Panc1 (cell line): ENCODE data around the gene TLCD2. TPM values are rescaled to one million over a fixed set of nuclear protein-coding genes. Genes with fewer than 3 reads are reported as not detected.
A peak's percentile ranks its signal among the peaks of the same experiment; 100 is the strongest.

Source experiments
- ATAC-seq: fragments of 200-7000 bp; cut with Tn5 transposase; 2 replicates; pipeline ENCODE4 v1.9.1; 2020; ENCODE audit warnings: mild to moderate bottlenecking, moderate library complexity
- BruUV-seq: library from RNA; stranded (reverse); fragments of 400-500 nt; replicated peaks from 2 replicates; lab custom pipeline; 2021; lab: Mats Ljungman, UMichigan
- CTCF ChIA-PET: fragments of 300-600 bp; sonication (Branson Sonifier 250); formaldehyde crosslinking; loops from one replicate; lab custom pipeline; 2022; ENCODE audit warnings: antibody characterized with exemption; lab: Charles Lee
- POLR2A ChIA-PET: fragments of 300-600 bp; sonication (Branson Sonifier 250); formaldehyde crosslinking; loops from one replicate; lab custom pipeline; 2022; ENCODE audit warnings: antibody characterized with exemption; lab: Charles Lee
- DNase-seq: peaks from one replicate; pipeline ENCODE4 v3.0.0-alpha.2; 2010; ENCODE audit warnings: low read depth, low spot score
- H3K27ac ChIP-seq: 2 replicates; pipeline ENCODE4 v1.5.1; 2011; ENCODE audit warnings: mild to moderate bottlenecking, low read length, inconsistent platforms
- H3K27me3 ChIP-seq: fragments of 200-500 bp; sonication (Bioruptor generic); 2 replicates; pipeline ENCODE4 v1.6.0; 2014; ENCODE audit warnings: low read length, inconsistent platforms; ENCODE audit not compliant: control insufficient read depth, insufficient read depth
- H3K36me3 ChIP-seq: fragments of 200-500 bp; sonication (Bioruptor generic); 2 replicates; pipeline ENCODE4 v1.5.1; 2014; ENCODE audit warnings: inconsistent platforms, mild to moderate bottlenecking, low read length, moderate library complexity; ENCODE audit not compliant: control insufficient read depth, insufficient read depth
- H3K4me1 ChIP-seq: 2 replicates; pipeline ENCODE4 v1.5.1; 2011; ENCODE audit warnings: inconsistent platforms, mild to moderate bottlenecking, low read length, moderate library complexity; ENCODE audit not compliant: control insufficient read depth, insufficient read depth
- H3K4me3 ChIP-seq, 2 experiments: 2 replicates each; pipeline ENCODE4 v1.5.1; 2011 to 2012; ENCODE audit warnings: low read depth in 2 of 2, low read length in 2 of 2, mild to moderate bottlenecking in 2 of 2, inconsistent platforms in 1 of 2, moderate library complexity in 1 of 2
- H3K9me3 ChIP-seq: fragments of 200-500 bp; sonication (Bioruptor generic); 2 replicates; pipeline ENCODE4 v1.5.1; 2014; ENCODE audit warnings: low read depth, mild to moderate bottlenecking, inconsistent platforms, low read length, moderate library complexity; ENCODE audit not compliant: control insufficient read depth, insufficient read depth
- POLR2AphosphoS5 ChIP-seq: IDR thresholded peaks from 2 replicates; pipeline ENCODE4 v1.6.1; 2012; ENCODE audit warnings: mild to moderate bottlenecking, low read depth, low read length, moderate library complexity
- REST ChIP-seq, 2 experiments: IDR thresholded peaks; 2 replicates each; pipeline ENCODE4 v1.6.1; 2011 to 2012; ENCODE audit warnings: low read depth in 2 of 2, control low read depth in 1 of 2, low read length in 1 of 2, mild to moderate bottlenecking in 1 of 2, moderate library complexity in 1 of 2; ENCODE audit not compliant: insufficient read depth in 1 of 2
- SIN3A ChIP-seq: IDR thresholded peaks from 2 replicates; pipeline ENCODE4 v1.6.1; 2012; ENCODE audit warnings: low read depth, mild to moderate bottlenecking, low read length, moderate library complexity, borderline replicate concordance; ENCODE audit not compliant: insufficient read depth
- TCF7L2 ChIP-seq: IDR thresholded peaks from 2 replicates; pipeline ENCODE4 v1.6.1; 2011; ENCODE audit warnings: mild to moderate bottlenecking, low read depth, low read length, inconsistent platforms
- in situ Hi-C: cut with HindIII; loops from 2 replicates; pipeline ENCODE4 v1.10.0; 2016; ENCODE audit warnings: low sequenced_read_pairs, low pct_unique_long_range_greater_than_20kb
- intact Hi-C: fragments of 100-400 bp; cut with micrococcal nuclease; formaldehyde crosslinking; loops from one replicate; pipeline ENCODE4 v1.10.0; 2022; ENCODE audit not compliant: unreplicated experiment
- total RNA-seq: library from RNA; stranded (reverse); gene quantifications from one replicate; pipeline ENCODE4 v1.2.1, GENCODE V29; 2021; ENCODE audit not compliant: unreplicated experiment
- TF ChIP-seq, protein P1 (sequence below): fragments of 450-650 bp; IDR thresholded peaks from 2 replicates; pipeline ENCODE4 v1.5.1; 2017; ENCODE audit warnings: mild to moderate bottlenecking

Gene TLCD2
- total RNA-seq, 1 experiment from 2014 or later: 7.0 TPM

DNA sequence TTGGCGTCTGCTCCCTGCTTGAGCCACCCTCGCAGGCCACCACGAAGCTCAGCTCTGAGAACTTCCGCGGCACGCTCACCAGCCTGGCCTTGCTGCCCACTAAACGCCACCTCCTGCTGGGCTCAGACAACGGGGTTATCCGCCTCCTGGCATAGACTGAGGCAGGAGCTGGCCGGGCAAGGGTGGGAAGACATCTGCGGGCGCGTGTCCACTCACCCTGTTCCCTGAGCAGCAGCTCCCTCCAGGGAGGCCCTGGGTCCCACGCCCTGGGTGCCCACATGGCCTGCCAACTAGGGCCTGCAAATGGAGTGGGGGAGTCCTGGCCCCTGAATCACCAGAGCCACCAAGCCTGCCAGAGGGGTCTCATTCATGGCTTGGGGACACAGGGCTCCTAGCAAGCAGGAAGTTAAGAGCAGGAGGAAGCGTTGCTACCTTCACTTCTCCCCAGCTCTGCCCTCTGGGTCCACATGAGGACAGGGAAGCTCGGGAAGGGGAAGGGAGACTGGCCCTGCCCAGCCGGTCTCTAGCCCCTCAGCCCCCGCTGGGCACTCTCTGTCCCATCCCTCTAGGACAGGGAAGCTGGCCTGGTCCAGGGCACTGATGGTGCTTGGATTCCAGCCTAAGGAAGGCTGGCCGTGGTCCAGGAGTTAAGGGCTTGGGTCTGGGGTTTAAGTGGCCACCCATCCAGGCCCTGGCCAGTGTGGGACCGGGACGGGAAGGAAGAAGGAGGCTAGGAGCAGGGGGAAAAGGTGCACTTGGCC lies 27.5 kb upstream of the TLCD2 start:
- DNase-seq (no peak), ATAC-seq (no peak)
- CTCF ChIA-PET: no interaction called here
- Histone ChIP-seq H3K27ac (no peak overlapping the region), H3K4me3 (no peak overlapping the region), H3K27me3 (no peaks in the 10 kb centered on the region), H3K9me3 (no peaks in the 10 kb centered on the region), H3K4me1 (peaks cover 12% of the 10 kb centered on the region), H3K36me3 (no peaks in the 10 kb centered on the region)
- TF ChIP-seq POLR2AphosphoS5: no peak
- no peak for TF ChIP-seq REST (IDR thresholded peaks at IDR 0.05; ENCODE audit: insufficient read depth in 1 of 2, low read depth in 2 of 2, low read length in 1 of 2)
- TF ChIP-seq SIN3A: no peak
- TF ChIP-seq, protein P1, sequence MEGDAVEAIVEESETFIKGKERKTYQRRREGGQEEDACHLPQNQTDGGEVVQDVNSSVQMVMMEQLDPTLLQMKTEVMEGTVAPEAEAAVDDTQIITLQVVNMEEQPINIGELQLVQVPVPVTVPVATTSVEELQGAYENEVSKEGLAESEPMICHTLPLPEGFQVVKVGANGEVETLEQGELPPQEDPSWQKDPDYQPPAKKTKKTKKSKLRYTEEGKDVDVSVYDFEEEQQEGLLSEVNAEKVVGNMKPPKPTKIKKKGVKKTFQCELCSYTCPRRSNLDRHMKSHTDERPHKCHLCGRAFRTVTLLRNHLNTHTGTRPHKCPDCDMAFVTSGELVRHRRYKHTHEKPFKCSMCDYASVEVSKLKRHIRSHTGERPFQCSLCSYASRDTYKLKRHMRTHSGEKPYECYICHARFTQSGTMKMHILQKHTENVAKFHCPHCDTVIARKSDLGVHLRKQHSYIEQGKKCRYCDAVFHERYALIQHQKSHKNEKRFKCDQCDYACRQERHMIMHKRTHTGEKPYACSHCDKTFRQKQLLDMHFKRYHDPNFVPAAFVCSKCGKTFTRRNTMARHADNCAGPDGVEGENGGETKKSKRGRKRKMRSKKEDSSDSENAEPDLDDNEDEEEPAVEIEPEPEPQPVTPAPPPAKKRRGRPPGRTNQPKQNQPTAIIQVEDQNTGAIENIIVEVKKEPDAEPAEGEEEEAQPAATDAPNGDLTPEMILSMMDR: no peak
- TF ChIP-seq TCF7L2: no peak
- in situ Hi-C loops (no loop called here), intact Hi-C loops (no loop called here)
- POLR2A ChIA-PET: no interaction called here
- no TSS peak for BruUV-seq

- DNase-seq: no peak
- POLR2A ChIA-PET: interaction anchor here (0.6 kb wide), 2 partner anchors 11 to 29 kb away, joined by 5 to 16 read pairs; no protein-coding TSS in a partner anchor
- Histone ChIP-seq H3K4me3 (no peak overlapping the region), H3K27ac (peak overlapping the region; percentile 48; the same call in 1 of the 2 replicates), H3K27me3 (no peaks in the 10 kb centered on the region), H3K36me3 (no peaks in the 10 kb centered on the region), H3K9me3 (no peaks in the 10 kb centered on the region), H3K4me1 (peaks cover 12% of the 10 kb centered on the region)
- TF ChIP-seq, protein P1: no peak
- no peak for TF ChIP-seq POLR2AphosphoS5
- no peak for TF ChIP-seq TCF7L2
- no peak for TF ChIP-seq REST (IDR thresholded peaks at IDR 0.05; ENCODE audit: insufficient read depth in 1 of 2, low read depth in 2 of 2, low read length in 1 of 2)
- no peak for TF ChIP-seq SIN3A
- intact Hi-C loops (no loop called here), in situ Hi-C loops (no loop called here)
- CTCF ChIA-PET: no interaction called here
- BruUV-seq: no TSS peak
- ATAC-seq: peak; percentile 74
Observed at GRCh38 chr17:1736348-1737281, 26.4 kb upstream of the TLCD2 start.
